ENCODE results near the gene ADAM15.

Gene ADAM15

DNA sequence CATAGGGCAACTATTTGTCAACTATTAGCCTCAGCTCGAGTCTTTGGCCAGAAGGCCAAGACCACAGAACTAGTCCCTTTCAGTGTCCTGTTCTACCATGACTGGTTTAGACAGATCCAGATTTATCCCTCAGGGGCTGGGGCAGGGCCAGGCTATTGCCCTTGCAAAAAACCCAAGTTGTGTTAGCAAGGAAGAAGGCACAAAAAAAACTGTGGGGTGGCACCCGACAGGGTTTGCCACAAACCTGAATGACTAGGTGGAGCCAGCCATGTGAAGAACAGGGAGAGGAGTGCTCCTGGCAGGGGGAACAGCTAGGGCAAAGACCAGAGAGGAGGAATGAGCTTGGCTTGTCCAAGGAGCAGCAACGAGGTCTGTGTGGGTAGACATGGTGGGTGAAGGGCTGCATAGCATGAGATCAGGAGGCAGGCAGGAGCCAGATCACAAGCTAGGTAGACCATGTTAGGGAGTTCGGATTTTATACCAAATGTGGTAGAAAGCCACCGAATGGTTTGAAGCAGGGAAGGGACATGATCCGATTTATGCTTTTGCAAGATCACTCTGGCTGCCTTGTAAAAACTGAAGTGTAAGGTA lies 13.2 kb upstream of the ADAM15 start:
- DNase-seq (ENCODE audit: extremely low read depth, low read depth), result no peak
- H3K4me3 ChIP-seq (replicated peaks; ENCODE audit: low read depth, low read length), result no peak overlapping the region
- TF ChIP-seq, protein P1, sequence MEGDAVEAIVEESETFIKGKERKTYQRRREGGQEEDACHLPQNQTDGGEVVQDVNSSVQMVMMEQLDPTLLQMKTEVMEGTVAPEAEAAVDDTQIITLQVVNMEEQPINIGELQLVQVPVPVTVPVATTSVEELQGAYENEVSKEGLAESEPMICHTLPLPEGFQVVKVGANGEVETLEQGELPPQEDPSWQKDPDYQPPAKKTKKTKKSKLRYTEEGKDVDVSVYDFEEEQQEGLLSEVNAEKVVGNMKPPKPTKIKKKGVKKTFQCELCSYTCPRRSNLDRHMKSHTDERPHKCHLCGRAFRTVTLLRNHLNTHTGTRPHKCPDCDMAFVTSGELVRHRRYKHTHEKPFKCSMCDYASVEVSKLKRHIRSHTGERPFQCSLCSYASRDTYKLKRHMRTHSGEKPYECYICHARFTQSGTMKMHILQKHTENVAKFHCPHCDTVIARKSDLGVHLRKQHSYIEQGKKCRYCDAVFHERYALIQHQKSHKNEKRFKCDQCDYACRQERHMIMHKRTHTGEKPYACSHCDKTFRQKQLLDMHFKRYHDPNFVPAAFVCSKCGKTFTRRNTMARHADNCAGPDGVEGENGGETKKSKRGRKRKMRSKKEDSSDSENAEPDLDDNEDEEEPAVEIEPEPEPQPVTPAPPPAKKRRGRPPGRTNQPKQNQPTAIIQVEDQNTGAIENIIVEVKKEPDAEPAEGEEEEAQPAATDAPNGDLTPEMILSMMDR (IDR thresholded peaks at IDR 0.05; ENCODE audit: low read depth, low read length, missing control alignments), result no peak

DNA sequence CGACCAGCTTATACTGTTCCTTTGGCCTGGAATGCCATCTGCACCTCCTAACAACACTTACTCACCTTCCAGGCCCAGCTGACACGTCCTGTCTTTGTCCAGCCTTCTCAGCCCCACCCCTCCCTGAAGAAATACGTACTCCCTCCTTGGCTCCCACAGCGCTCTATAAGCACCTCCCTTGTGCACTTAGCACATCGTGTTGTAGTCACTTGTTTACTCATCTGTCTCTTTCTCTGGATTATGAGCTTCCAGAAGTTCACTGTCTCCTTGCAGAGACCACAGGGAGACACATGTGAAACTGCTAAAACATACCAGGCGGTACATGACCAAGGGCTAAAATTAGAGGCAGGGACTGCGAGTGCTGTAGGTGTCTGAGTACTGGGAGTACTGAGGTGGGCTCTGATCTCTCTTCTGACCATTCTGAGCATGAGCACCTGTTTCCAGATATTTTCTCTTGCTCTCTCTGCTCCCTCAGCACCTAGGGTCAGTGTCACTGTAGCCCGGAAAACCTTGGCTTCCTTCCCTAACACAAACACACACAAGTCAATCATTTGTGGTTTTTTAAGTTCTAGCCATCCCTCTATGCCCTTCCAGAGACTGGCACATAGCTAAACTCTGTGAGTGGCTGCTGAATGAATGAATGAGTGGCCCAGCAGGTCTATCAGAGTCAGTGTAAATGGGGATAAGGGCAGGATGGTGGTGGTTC lies 12.4 kb upstream of the ADAM15 start:
- TF ChIP-seq, protein P1 (IDR thresholded peaks at IDR 0.05; ENCODE audit: low read depth, low read length, missing control alignments), result no peak
- no peak for DNase-seq (ENCODE audit: extremely low read depth, low read depth)
- H3K4me3 ChIP-seq (replicated peaks; ENCODE audit: low read depth, low read length), result no peak overlapping the region

DNA sequence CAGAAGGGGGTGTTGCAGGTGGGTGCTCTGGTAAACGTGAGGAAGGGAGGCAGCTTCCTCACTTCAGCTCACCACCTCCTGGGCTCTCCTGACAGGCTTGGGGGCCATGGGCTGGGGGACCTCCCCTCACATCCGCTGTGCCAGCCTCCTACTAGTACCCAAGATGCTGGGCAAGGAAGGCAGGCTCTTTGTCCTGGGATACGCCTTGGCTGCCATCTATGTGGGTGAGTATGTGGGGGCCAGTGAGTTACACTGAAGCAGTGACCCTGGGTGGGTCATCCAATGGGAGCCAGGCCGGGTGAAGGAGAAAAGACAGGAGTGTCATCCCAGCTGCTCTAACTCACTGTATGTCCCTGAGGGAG lies 11.8 kb upstream of the ADAM15 start:
- TF ChIP-seq, protein P1 (IDR thresholded peaks at IDR 0.05; ENCODE audit: low read depth, low read length, missing control alignments), result no peak
- DNase-seq (ENCODE audit: extremely low read depth, low read depth), result no peak
- no peak overlapping the region for H3K4me3 ChIP-seq (replicated peaks; ENCODE audit: low read depth, low read length)

DNA sequence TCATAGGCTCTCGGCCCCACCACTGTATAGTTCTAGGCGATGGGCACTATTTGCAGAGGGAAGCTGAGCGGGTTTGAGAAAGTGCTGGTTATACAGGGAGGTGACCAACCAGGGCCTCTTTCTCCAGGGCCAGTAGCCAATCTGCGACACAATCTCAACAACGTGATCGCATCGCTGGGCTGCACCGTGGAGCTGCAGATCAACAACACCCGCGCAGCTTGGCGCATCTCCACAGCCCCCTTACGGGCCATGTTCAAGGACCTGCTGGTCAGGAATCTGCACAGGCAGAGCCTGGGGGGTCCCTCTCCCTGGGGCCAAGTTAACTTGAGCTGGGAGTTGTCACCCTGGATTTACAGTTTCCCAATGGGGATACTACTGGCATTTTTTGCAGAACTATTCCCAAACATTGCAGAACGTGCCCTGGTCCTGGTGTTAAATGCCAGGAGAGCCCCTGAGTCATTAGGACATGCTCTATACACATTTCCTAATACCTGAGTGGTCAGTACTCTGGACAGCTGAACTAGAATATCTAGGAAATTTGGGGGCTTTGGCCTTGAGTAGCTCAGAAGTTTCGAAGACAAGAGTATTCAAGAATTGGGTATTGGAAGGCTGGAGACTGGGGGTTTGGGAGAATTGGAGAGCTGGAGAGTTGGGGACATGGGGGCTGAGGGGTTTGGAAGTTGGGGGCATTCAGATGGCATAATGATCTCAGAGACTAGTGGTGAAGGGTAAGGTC lies 10.6 kb upstream of the ADAM15 start:
- DNase-seq (ENCODE audit: extremely low read depth, low read depth), result no peak
- H3K4me3 ChIP-seq (replicated peaks; ENCODE audit: low read depth, low read length), result no peak overlapping the region
- TF ChIP-seq, protein P1 (IDR thresholded peaks at IDR 0.05; ENCODE audit: low read depth, low read length, missing control alignments), result no peak

DNA sequence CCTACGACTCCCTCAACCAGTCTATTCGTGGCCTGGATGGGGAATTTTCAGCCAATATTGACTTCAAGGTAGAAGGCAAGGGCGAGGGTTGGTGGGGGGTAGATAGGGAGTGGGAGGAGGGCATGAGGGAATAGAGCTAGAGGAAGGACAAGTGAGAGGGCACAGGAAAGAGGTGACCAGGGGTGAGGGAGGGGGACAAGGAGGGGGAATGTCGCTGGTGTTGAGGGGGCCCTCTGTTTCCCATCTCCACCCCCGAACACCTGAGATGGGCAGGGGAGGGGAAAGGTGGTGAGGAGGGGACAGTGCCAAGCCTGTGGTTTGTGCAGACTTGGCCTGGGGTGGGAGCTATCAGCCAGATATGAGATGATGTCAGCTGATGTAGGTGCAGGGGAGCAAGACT lies 8.3 kb upstream of the ADAM15 start:
- TF ChIP-seq, protein P1 (IDR thresholded peaks at IDR 0.05; ENCODE audit: low read depth, low read length, missing control alignments), result no peak
- no peak overlapping the region for H3K4me3 ChIP-seq (replicated peaks; ENCODE audit: low read depth, low read length)
- no peak for DNase-seq (ENCODE audit: extremely low read depth, low read depth)

DNA sequence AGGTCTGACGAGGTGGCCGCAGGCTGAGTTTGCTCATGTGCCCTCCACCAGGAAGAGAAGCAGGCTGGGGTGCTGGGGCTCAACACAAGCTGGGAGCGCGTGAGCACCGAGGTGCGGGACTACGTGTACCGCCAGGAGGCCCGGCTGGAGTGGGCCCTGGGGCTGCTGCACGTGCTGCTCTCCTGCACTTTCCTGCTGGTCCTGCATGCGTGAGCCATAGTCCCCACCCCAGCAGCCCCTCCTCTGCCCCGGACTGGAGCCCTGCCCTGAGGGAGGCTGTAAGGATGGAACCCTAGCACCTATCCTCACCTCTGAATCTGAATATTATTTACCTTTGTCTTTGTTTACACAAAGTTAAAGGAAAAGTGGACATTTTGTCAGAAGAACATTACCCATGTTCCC lies 7.8 kb upstream of the ADAM15 start:
- TF ChIP-seq, protein P1 (IDR thresholded peaks at IDR 0.05; ENCODE audit: low read depth, low read length, missing control alignments), result no peak
- no peak overlapping the region for H3K4me3 ChIP-seq (replicated peaks; ENCODE audit: low read depth, low read length)
- DNase-seq (ENCODE audit: extremely low read depth, low read depth), result no peak
